HCT116 (cell line): ENCODE results near the gene SLC39A10.

Experiments used
- CTCF ChIP-seq, 3 experiments: fragments of 200-600 bp in 1 of 3; sonication (generic) in 1 of 3; IDR thresholded peaks in 2 of 3; conservative IDR thresholded peaks in 1 of 3; 2 replicates each; pipeline ENCODE4 v1.5.1; 2012 to 2017; ENCODE audit warnings: low read depth in 2 of 3, low read length in 2 of 3, antibody characterized with exemption in 1 of 3, borderline replicate concordance in 1 of 3, control low read depth in 1 of 3, mild to moderate bottlenecking in 1 of 3, mixed read lengths in 1 of 3, mixed run types in 1 of 3, moderate library complexity in 1 of 3; ENCODE audit not compliant: insufficient read depth in 1 of 3
- EGR1 ChIP-seq: IDR thresholded peaks from 2 replicates; pipeline ENCODE4 v1.6.1; 2012; ENCODE audit warnings: low read depth
- EZH2 ChIP-seq: fragments of 200-600 bp; sonication (generic); IDR thresholded peaks from 2 replicates; pipeline ENCODE4 v1.6.1; 2017; ENCODE audit warnings: antibody characterized with exemption, mixed run types
- JUND ChIP-seq: IDR thresholded peaks from 2 replicates; pipeline ENCODE4 v1.6.1; 2012
- POLR2A ChIP-seq: IDR thresholded peaks from 2 replicates; pipeline ENCODE4 v1.7.0; 2011; ENCODE audit warnings: borderline replicate concordance; ENCODE audit not compliant: insufficient read depth, insufficient read length; ENCODE audit errors: extremely low read depth
- RAD21 ChIP-seq: IDR thresholded peaks from 2 replicates; pipeline ENCODE4 v1.6.1; 2012; ENCODE audit warnings: low read depth, mild to moderate bottlenecking
- SIN3A ChIP-seq: IDR thresholded peaks from 2 replicates; pipeline ENCODE4 v1.6.1; 2012; ENCODE audit warnings: low read depth
- SRF ChIP-seq: IDR thresholded peaks from 2 replicates; pipeline ENCODE4 v1.6.1; 2012; ENCODE audit warnings: low read depth
- ZFX ChIP-seq: fragments of 450-650 bp; IDR thresholded peaks from 2 replicates; pipeline ENCODE4 v1.6.1; 2017

- TF ChIP-seq CTCF (IDR thresholded peaks at IDR 0.05 in 2 of 3, conservative IDR thresholded peaks at IDR 0.05 in 1 of 3; ENCODE audit: borderline replicate concordance in 1 of 3, insufficient read depth in 1 of 3, low read depth in 2 of 3, low read length in 2 of 3), result no peak
- no peak for TF ChIP-seq RAD21
- no peak for TF ChIP-seq SIN3A
- no peak for TF ChIP-seq ZFX
- TF ChIP-seq POLR2A, result no peak
- TF ChIP-seq SRF, result no peak
- no peak for TF ChIP-seq EGR1
- TF ChIP-seq JUND, result no peak
- no peak for TF ChIP-seq EZH2
These were observed 77.9 kb downstream of the SLC39A10 start for GRCh38 chr2:195734931-195735330.
